OCI-LY7 (cell line): ENCODE results near the gene ISOC1.

ENCODE experiments used
- CTCF ChIP-seq: fragments of 200-600 bp; sonication (generic); conservative IDR thresholded peaks from 2 replicates; pipeline ENCODE4 v1.5.1; 2014; ENCODE audit warnings: mild to moderate bottlenecking, antibody characterized with exemption, low read length, moderate library complexity, mixed read lengths
- EZH2phosphoT487 ChIP-seq: fragments of 200-600 bp; sonication (generic); IDR thresholded peaks from 2 replicates; pipeline ENCODE4 v1.6.1; 2018; ENCODE audit warnings: low read depth, borderline replicate concordance, mild to moderate bottlenecking, mixed run types, antibody characterized with exemption, low read length, moderate library complexity, mixed read lengths

GRCh38 chr5:129125819-129126218 lies 31.3 kb downstream of the ISOC1 start:
- TF ChIP-seq CTCF: peak; percentile 30; the same call in 1 of the 2 replicates
- no peak for TF ChIP-seq EZH2phosphoT487
